HG03159 (cell line): ENCODE measurements around the gene ZSCAN31.
"Not testable (repeated sequence)": the region's sequence is repeated elsewhere in the genome, so short reads cannot be mapped to it uniquely, and the experiment has no call there.

Source experiments
- ATAC-seq: cut with Tn5 transposase; IDR thresholded peaks from one replicate; pipeline ENCODE4 v1.9.1; 2021; ENCODE audit warnings: mild to moderate bottlenecking, moderate library complexity; ENCODE audit not compliant: unreplicated experiment

Gene ZSCAN31

DNA sequence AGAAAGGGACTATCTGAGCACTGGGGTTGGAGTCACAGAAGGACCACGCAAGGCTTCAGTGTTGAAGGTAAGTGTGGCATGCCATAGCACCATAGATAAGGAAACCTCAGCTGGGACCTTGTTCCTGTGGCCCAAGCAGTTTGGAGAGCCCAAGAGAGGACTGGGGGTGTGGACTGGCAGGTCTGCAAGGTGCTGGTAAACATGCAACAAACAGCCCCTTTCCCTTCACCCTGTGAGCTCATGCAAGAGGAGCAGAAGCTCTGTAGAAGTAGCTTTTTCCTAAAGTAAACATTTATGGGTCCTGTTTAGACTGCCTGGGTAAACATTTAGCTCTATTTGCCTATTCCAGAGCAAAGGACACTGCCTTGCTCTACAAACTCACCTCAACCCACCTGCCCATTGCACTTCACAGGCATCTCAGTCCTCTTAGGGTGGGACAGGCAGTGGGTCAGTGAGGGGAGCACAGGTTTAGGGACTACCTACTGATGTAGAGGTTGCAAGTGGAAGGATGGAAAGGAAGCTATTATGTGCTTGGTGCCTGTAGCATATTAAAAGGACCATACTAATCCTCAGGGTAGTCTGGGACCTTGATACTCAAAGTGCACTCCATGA lies 12.0 kb downstream of the ZSCAN31 start:
- ATAC-seq: no peak

DNA sequence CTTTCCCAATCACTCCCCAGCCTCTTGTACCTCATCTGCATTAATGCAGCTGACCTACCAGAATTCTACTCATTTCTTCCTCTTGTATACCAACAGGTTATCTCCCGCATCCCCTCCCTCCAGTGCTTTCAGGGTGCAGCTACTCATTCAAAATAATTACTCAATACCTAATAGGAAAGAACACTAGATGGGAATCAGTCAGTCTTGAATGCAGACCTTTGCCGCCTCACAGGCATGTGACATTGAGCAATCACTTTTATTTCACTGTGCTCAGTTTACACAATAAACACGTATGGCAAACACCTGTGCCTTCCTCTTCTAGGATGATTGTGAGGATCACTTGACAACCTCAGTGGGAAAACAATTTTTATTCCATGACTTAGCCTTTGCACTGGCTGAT lies 13.3 kb downstream of the ZSCAN31 start:
- no peak for ATAC-seq

DNA sequence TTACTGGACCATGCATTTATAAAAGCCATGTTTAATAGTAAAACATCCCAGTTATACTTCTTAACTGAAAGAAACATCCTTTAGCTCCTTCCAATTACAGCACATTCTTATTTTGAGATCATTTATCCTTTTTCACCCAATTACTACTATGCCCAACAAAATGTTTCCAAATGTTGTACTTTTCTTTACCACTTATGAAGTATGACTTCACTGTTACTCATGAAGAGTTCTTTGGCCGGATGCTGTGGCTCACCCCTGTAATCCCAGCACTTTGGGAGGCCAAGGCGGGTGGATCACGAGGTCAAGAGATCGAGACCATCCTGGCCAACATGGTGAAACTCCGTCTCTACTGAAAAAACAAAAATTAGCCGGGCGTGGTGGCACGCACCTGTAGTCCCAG lies 18.1 kb downstream of the ZSCAN31 start:
- ATAC-seq: not testable (repeated sequence)

DNA sequence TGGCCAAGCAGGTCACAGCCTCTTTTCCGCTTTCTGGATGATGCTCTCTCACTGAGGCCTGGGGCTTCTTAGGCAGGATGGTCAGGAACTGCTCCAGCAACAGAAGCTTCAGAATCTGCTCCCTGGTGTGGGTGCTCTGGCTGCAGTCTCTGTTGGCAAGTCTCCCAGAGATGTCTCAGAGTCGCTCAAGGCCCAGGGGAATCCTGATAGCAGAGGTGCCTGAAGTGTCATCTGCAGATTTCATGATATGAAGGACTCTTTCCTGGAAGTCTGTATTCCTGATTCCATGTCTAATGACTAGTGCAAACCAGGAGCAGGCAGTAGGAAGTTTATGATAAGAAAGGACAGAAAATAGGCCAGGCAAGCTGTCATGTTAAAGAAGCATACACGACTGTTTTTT lies 20.3 kb downstream of the ZSCAN31 start:
- no peak for ATAC-seq

DNA sequence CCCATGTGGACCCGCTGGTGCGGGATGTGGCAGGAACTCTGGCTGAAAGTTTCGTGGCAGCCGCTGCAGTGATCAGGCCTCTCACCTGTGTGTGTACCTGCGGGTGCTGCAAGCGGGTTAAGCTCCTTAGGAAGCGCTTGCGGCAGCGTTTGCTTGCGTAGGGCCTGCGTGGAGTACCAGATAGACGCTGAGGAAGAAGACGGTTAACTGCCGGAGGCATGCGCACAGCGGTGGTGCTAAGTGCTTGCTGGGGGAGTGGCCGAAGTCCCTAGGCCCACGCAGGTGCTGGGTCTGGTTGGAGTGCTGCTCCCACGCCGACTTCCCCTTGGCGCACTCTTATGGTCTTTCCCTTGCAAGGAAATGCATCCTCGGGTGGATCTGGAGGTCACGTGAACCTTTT lies 23.0 kb downstream of the ZSCAN31 start:
- ATAC-seq: no peak

DNA sequence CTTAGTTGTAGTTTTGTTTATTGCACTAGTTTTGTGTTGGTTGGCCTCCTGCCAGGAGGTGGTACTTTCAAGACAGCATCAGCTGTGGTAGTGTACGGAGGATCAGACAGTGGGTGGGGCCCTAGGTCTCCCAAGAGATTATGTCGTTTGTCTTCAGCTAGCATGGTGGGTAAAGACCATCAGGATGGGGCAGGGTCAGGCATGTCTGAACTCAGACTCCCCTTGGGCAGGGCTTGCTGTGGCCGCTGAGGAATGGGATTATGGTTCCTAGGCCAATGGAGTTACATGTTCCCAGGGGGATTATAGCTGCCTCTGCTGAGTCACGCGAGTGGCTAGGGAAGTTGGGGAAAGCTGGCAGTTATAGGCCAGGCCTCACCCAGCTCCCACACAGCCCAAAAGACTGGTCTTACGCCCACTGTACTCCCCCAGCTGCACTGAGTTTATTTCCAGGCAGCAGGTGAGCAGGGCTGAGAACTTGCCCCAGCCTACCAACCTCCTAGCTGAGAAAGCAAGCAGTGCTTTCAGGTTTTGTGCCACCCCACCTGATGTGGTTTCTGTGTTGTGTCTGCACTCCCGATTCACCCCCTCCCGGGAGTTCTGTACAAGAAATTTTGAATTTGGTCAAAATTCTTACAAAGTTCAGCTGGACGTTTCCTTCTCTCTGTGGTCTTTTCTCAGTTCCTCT lies 24.7 kb downstream of the ZSCAN31 start:
- no peak for ATAC-seq

DNA sequence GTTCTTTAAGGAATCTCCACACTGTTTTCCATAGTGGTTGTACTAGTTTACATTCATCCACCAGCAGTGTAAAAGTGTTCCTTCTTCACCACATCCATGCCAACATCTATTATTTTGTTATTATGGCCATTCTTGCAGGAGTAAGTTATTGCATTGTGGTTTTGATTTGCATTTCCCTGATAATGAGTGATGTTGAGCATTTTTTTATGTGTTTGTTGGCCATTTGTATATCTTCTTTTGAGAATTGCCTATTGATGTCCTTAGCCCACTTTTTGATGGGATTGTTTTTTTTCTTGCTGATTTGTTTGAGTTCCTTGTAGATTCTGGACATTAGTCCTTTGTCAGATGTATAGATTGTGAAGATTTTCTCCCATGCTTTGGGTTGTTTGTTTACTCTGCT lies 29.6 kb downstream of the ZSCAN31 start:
- not testable (repeated sequence) for ATAC-seq

DNA sequence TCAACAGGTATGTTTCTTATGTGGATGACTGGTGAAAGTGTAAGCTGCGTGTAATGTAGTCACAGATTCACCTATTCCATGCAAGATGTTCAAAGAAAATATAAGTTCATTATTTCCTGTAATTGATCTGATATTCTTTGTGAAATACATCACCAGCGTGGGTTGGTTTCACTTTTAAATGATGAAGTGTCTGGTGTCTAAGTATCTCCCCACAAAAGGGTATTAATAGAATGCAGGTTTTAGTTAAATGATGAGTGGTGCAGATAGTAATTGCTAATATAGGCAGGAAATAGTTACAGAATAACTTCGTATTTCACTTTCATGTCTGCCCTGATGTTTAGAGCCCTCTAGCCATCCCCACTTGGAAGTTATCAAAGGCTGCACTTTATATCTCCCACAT lies 32.4 kb downstream of the ZSCAN31 start:
- ATAC-seq: peak; percentile 86

DNA sequence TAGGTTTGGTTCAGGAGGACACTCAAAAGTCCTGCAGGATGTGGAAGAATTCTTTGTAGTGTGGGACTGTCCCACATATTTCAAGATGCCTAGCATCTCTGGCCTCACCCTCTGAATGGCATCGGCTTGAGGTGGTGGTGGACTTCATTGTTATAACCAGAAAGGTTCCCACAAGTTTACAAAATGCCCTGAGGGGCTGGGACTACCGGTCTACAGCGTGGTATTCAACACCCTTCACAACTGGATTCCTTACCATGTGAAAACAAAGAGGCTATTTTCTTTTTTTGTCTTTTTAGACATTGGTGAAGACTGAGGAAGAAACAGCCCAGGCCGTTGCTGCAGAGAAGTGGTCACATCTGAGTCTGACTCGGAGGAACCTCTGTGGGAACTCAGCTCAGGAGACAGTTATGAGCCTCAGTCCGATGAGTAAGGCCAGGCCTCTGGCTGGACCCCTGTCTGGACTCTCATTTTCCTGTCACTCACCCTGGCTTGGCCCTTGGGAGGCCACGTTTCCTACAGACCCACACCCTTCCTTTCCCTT lies 39.4 kb downstream of the ZSCAN31 start:
- ATAC-seq: no peak

DNA sequence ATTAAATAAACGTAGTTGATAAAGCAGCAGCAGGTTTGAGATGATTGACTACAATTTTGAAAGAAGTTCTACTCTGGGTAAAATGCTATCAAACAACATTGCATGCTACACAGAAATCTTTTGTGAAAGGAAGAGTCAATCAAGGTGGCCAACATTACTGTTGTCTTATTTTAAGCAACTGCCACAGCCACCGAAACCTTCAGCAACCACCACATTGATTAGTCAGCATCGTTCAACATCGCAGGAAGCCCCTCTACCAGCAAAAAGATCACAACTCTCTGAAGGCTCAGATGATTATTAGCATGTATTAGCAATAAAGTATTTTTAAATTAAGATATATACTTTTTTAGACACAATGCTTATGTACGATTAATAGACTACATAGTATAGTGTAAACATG lies 40.6 kb downstream of the ZSCAN31 start:
- no peak for ATAC-seq

DNA sequence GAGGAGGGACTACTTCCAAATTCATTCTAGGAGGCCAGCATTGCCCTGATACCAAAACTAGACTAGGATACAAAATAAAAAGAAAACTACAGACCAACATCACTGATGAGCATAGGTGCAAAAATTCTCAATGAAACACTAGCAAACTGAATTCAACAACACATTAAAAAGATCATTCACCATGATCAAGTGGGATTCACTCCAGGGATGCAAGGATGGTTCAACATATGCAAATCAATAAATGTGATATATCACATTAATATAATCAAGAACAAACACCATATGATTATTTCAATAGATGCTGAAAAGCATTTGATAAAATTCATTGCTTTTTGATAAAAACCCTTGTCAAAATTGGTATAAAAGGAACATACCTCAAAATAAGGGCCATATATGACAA lies 44.4 kb downstream of the ZSCAN31 start:
- ATAC-seq: no peak

DNA sequence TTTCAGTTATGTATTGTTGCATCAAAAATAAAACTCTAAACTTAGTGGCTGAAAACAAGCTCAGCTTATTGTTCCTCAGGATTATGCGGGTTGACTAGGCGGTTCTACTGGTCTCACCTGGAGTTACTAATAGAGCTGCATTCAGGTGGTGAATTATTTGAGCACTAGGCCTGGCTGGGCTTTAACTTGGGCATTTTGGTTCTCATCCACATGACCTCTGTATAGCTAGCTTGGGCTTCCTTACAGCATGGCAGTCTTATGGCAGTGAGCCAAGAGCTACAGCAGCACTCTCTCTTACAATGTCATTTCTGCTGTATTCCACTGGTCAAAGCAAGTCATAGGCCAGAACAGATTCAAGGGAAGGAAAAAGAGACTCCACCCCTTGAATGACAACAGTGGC lies 53.0 kb downstream of the ZSCAN31 start:
- no peak for ATAC-seq

DNA sequence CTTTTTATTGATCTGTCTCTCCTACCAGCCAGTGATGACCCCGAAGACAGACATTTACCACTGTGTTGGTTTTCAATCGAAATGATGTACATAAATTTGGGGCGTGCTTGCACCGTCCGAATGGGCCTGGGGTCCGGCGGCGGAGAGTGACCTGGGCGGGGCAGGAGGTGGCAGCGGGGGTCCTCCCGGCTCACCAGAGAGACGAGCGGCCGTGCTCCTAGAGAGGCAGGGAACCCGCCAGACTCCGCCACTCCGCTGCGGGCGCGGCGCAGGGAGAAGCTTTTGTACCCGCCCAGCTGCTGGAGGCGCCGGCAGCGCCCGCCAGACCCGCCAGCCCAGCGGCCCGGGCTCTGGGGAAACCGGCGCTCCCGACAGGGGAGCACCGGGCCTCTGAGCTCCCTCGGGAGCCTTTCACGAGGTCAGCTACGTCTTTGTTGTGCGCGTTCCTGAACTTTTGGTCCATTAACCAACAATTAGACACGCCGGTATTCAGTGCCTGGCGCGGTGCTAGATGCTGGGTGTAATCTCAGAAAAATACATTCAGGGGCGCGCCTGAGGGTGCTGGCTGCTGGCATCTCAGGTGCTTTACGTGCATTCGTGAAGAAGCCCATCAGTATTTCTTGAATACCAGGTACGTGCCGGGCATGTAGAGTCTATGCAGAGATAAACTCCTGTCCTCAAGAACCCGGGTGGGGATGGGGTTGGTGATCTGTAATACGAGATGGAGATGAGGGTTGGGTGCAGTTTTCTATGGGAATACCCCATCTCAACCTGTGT lies 54.5 kb downstream of the ZSCAN31 start, which contains the start of gene PGBD1:
PGBD1 (plus strand) TSS at position 285 of the 777 bp plus-strand sequence. CDS start 2,242 bp downstream, outside the sequence.
- ATAC-seq: peak; percentile 70

DNA sequence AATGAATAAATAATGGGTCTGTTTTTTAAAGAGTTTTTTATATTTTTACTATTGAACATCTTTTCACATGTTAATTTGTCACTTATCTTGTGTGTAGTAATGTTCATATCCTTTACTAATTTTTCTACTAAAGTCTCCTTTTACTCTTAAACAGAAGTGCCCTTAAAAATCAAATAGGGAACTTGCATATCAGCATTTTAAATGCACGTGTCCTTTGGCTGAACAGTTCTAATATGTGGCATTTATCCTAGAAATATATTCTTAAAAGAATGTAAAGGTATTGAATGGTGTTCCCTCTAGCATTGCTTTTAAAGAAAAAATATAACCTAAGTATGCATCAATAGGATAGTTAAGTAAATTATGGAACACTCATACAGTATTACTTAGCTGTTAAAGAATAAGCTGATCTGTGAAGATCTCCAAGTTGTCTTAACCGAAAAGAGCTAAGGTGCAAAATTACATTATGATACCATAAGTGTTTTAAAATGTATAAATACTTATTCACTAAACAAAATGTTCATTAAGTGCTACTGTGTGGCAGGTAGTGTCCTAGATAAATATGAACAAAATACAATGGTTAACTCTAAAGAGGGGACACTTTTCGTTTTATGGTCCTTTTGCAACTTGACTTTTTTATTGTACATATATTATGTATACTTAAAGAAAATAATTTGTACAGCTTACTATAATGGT lies 55.2 kb downstream of the ZSCAN31 start:
- no peak for ATAC-seq

DNA sequence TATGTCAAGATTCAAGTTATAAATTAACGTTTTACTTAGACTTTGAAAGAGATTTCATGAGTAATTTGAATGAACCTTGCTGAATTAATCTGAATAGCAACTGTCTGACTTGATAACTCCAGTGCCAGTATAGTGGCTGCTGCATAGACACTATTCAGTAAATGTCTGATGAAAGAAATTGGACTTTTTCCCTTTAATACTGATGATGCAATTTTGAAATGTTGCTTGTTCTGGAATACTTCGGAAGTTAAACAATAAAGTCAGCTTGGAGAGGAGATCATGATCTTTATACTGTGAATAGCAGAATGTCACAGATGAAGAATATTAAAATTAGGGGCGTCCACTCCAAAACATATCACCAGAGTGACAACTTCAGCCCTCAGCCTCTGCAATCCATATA lies 58.2 kb downstream of the ZSCAN31 start:
- no peak for ATAC-seq

DNA sequence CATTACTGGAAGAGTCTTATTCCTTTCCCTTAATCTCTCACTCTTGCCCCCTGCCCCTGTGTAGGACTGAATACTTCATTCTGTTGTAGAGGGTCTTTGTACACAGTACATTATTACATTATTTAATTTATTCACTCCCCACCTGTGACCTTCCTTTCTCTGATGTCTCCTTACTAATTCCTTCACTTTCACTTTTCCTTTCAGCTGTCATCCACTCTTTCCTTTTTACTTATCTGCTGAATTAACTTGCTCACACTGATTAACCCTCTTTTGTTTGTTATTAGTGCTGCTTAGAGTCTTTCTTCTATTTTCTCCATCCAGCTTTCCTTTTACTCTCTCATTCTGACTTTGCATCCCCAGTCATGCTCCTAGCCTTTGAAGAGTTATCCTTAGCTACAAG lies 61.1 kb downstream of the ZSCAN31 start:
- ATAC-seq: no peak
